Fibroblast of lung (primary cell): ENCODE results near the gene SUGCT.

Source experiments
- EZH2 ChIP-seq: IDR thresholded peaks from 2 replicates; pipeline ENCODE4 v1.5.1; 2012; ENCODE audit warnings: low read length, control low read depth, mild to moderate bottlenecking; ENCODE audit errors: missing control alignments
- TF ChIP-seq, protein P1 (sequence below), 2 donors: IDR thresholded peaks in 1 of 2; conservative IDR thresholded peaks in 1 of 2; 1 replicate in 1 of 2; 2 replicates in 1 of 2; pipeline ENCODE4 v1.5.1; 2011 to 2012; ENCODE audit warnings: low read length in 2 of 2, control low read depth in 1 of 2, inconsistent platforms in 1 of 2, low read depth in 1 of 2, mild to moderate bottlenecking in 1 of 2

DNA sequence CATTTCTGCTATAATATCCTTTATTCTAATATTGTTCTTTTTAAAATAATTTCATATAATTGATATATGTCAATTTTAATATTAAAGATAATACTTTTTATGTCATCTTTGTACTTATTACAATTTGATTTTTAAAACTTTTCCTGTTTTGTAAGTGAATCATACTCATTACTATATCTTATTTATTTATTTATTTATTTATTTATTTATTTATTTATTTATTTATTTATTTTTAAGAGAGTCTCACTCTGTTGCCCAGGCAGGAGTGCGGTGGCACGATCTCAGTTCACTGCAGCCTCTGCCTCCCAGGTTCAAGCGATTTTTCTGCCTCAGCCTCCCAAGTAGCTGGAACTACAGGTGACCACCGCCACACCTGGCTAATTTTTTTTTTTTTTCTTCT is 215.3 kb downstream of the SUGCT start:
- TF ChIP-seq, protein P1, sequence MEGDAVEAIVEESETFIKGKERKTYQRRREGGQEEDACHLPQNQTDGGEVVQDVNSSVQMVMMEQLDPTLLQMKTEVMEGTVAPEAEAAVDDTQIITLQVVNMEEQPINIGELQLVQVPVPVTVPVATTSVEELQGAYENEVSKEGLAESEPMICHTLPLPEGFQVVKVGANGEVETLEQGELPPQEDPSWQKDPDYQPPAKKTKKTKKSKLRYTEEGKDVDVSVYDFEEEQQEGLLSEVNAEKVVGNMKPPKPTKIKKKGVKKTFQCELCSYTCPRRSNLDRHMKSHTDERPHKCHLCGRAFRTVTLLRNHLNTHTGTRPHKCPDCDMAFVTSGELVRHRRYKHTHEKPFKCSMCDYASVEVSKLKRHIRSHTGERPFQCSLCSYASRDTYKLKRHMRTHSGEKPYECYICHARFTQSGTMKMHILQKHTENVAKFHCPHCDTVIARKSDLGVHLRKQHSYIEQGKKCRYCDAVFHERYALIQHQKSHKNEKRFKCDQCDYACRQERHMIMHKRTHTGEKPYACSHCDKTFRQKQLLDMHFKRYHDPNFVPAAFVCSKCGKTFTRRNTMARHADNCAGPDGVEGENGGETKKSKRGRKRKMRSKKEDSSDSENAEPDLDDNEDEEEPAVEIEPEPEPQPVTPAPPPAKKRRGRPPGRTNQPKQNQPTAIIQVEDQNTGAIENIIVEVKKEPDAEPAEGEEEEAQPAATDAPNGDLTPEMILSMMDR (conservative IDR thresholded peaks at IDR 0.05 in 1 of 2, IDR thresholded peaks at IDR 0.05 in 1 of 2; ENCODE audit: low read depth in 1 of 2, low read length in 2 of 2) = no peak
- no peak for TF ChIP-seq EZH2
